KMS-11 (cell line): ENCODE measurements around the gene TTC21A.

Experiments
- H2AFZ ChIP-seq: fragments of 200-600 bp; sonication (generic); 2 replicates; pipeline ENCODE4 v1.6.1; 2016; ENCODE audit warnings: antibody characterized with exemption, mixed run types, low read depth
- H3K27ac ChIP-seq: fragments of 200-600 bp; sonication (generic); 2 replicates; pipeline ENCODE4 v1.6.1; 2016; ENCODE audit warnings: mild to moderate bottlenecking, mixed run types
- H3K27me3 ChIP-seq: fragments of 200-600 bp; sonication (generic); 2 replicates; pipeline ENCODE4 v1.6.1; 2017; ENCODE audit warnings: mild to moderate bottlenecking, low read depth, mixed run types, moderate library complexity; ENCODE audit not compliant: insufficient read depth
- H3K36me3 ChIP-seq: fragments of 200-600 bp; sonication (generic); 2 replicates; pipeline ENCODE4 v1.6.1; 2017; ENCODE audit warnings: mild to moderate bottlenecking, mixed run types; ENCODE audit not compliant: insufficient read depth
- H3K4me1 ChIP-seq: fragments of 200-600 bp; sonication (generic); 2 replicates; pipeline ENCODE4 v1.6.1; 2016; ENCODE audit warnings: mild to moderate bottlenecking, low read depth, mixed run types; ENCODE audit not compliant: poor library complexity, severe bottlenecking
- H3K4me2 ChIP-seq: fragments of 200-600 bp; sonication (generic); 2 replicates; pipeline ENCODE4 v1.7.0; 2016; ENCODE audit warnings: mild to moderate bottlenecking, mixed run types
- H3K4me3 ChIP-seq: fragments of 200-600 bp; sonication (generic); IDR thresholded peaks from 2 replicates; pipeline ENCODE4 v1.6.1; 2017; ENCODE audit warnings: low read depth, low read length, mixed read lengths; ENCODE audit not compliant: insufficient read depth
- H3K79me2 ChIP-seq: fragments of 200-600 bp; sonication (generic); 2 replicates; pipeline ENCODE4 v1.6.1; 2016; ENCODE audit warnings: low read depth, mixed run types; ENCODE audit not compliant: insufficient read depth
- H3K9ac ChIP-seq: fragments of 200-600 bp; sonication (generic); 2 replicates; pipeline ENCODE4 v1.6.1; 2016; ENCODE audit warnings: mild to moderate bottlenecking, mixed run types
- H4K20me1 ChIP-seq: fragments of 200-600 bp; sonication (generic); 2 replicates; pipeline ENCODE4 v1.6.1; 2016; ENCODE audit warnings: mild to moderate bottlenecking, mixed run types; ENCODE audit not compliant: insufficient read depth
- CTCF ChIP-seq: fragments of 200-600 bp; sonication (generic); conservative IDR thresholded peaks from 2 replicates; pipeline ENCODE4 v1.6.1; 2017; ENCODE audit warnings: low read depth, mild to moderate bottlenecking, antibody characterized with exemption, low read length, moderate library complexity, mixed read lengths

The TTC21A gene

GRCh38 chr3:39098473-39099000 lies 8.9 kb upstream of the TTC21A start:
- Histone ChIP-seq H3K4me3 (no peak overlapping the region), H3K36me3 (no peaks in the 10 kb centered on the region), H3K27ac (no peak overlapping the region), H3K4me2 (no peak overlapping the region), H3K4me1 (peaks cover 7% of the 10 kb centered on the region), H2AFZ (no peak overlapping the region), H4K20me1 (no peaks in the 10 kb centered on the region), H3K79me2 (no peaks in the 10 kb centered on the region), H3K27me3 (no peaks in the 10 kb centered on the region), H3K9ac (no peak overlapping the region)
- no peak for TF ChIP-seq CTCF

- Histone ChIP-seq H3K9ac (no peak overlapping the region), H3K4me2 (no peak overlapping the region), H2AFZ (no peak overlapping the region), H3K79me2 (no peaks in the 10 kb centered on the region), H3K36me3 (no peaks in the 10 kb centered on the region), H3K4me3 (no peak overlapping the region), H3K27ac (no peak overlapping the region), H3K4me1 (peaks cover 6% of the 10 kb centered on the region), H3K27me3 (no peaks in the 10 kb centered on the region), H4K20me1 (no peaks in the 10 kb centered on the region)
- no peak for TF ChIP-seq CTCF
Observed at GRCh38 chr3:39099242-39099641, 8.2 kb upstream of the TTC21A start.

- Histone ChIP-seq H3K36me3 (no peaks in the 10 kb centered on the region), H4K20me1 (no peaks in the 10 kb centered on the region), H3K4me1 (peaks cover 6% of the 10 kb centered on the region), H2AFZ (no peak overlapping the region), H3K27me3 (no peaks in the 10 kb centered on the region), H3K79me2 (no peaks in the 10 kb centered on the region), H3K4me2 (no peak overlapping the region), H3K27ac (no peak overlapping the region), H3K9ac (no peak overlapping the region), H3K4me3 (no peak overlapping the region)
- TF ChIP-seq CTCF, result no peak
Observed at GRCh38 chr3:39099738-39100499, 7.6 kb upstream of the TTC21A start.

- Histone ChIP-seq H3K27me3 (no peaks in the 10 kb centered on the region), H3K36me3 (no peaks in the 10 kb centered on the region), H4K20me1 (no peaks in the 10 kb centered on the region), H2AFZ (no peak overlapping the region), H3K4me1 (peaks cover 11% of the 10 kb centered on the region), H3K9ac (no peak overlapping the region), H3K4me2 (no peak overlapping the region), H3K79me2 (no peaks in the 10 kb centered on the region), H3K27ac (no peak overlapping the region), H3K4me3 (no peak overlapping the region)
- no peak for TF ChIP-seq CTCF
Observed at GRCh38 chr3:39100500-39100886, 7.0 kb upstream of the TTC21A start.
